Right atrium auricular region (tissue), 2 donors: ENCODE measurements around the gene LTBP2. TPM values are rescaled to one million over a fixed set of nuclear protein-coding genes. Genes with fewer than 3 reads are reported as not detected.
"Not testable (repeated sequence)": the region's sequence is repeated elsewhere in the genome, so short reads cannot be mapped to it uniquely, and the experiment has no call there.

ENCODE experiments used
- DNase-seq: peaks from one replicate; pipeline ENCODE4 v3.0.0-alpha.2; 2019; ENCODE audit warnings: low spot score
- H3K27ac ChIP-seq, 2 donors: fragments of 200-600 bp; sonication (generic); 1 replicate in 1 of 2; 2 replicates in 1 of 2; pipeline ENCODE4 v1.5.1; 2016 to 2019
- H3K27me3 ChIP-seq, 2 donors: fragments of 200-600 bp; sonication (generic); one replicate each; pipeline versions ENCODE4 v1.5.1 to v1.6.0; 2017 to 2019
- H3K36me3 ChIP-seq: fragments of 200-600 bp; sonication (generic); one replicate; pipeline ENCODE4 v1.5.1; 2016
- H3K4me1 ChIP-seq, 2 donors: fragments of 200-600 bp; sonication (generic); one replicate each; pipeline versions ENCODE4 v1.5.1 to v1.6.0; 2017 to 2019
- H3K4me3 ChIP-seq, 2 donors: fragments of 200-600 bp; sonication (generic); 1 replicate in 1 of 2; 2 replicates in 1 of 2; pipeline ENCODE4 v1.5.1; 2017 to 2019; ENCODE audit warnings: mild to moderate bottlenecking in 1 of 2, moderate library complexity in 1 of 2
- H3K9me3 ChIP-seq, 2 donors: fragments of 200-600 bp; sonication (generic); one replicate each; pipeline ENCODE4 v1.5.1; 2019
- CTCF ChIP-seq, 2 donors: fragments of 200-600 bp; sonication (generic); IDR thresholded peaks; one replicate each; pipeline ENCODE4 v1.5.1; 2019; ENCODE audit warnings: antibody characterized with exemption in 2 of 2
- total RNA-seq, 2 donors: library from RNA; depleted of rRNA; stranded (reverse); fragments of >200 nt; gene quantifications; one replicate each; pipeline ENCODE4 v1.1.0, GENCODE V29; 2016

The LTBP2 gene
- total RNA-seq, 2 donors from 2014 or later: 32.1 to 102 TPM

GRCh38 chr14:74538411-74539391 lies 73.3 kb downstream of the LTBP2 start:
- no peak for DNase-seq
- H3K4me3 ChIP-seq: no peak overlapping the region
- H3K27ac ChIP-seq: no peak overlapping the region
- H3K27me3 ChIP-seq: no peaks in the 10 kb centered on the region
- TF ChIP-seq CTCF (IDR thresholded peaks at IDR 0.05): no peak
- H3K9me3 ChIP-seq: no peaks in the 10 kb centered on the region
- no peaks in the 10 kb centered on the region for H3K4me1 ChIP-seq
- H3K36me3 ChIP-seq: no peaks in the 10 kb centered on the region

- not testable (repeated sequence) for DNase-seq, H3K4me1 ChIP-seq, H3K4me3 ChIP-seq, H3K36me3 ChIP-seq, H3K9me3 ChIP-seq, H3K27me3 ChIP-seq, H3K27ac ChIP-seq
Observed at GRCh38 chr14:74536336-74536735, 75.7 kb downstream of the LTBP2 start.

- Histone ChIP-seq H3K27me3 (no peaks in the 10 kb centered on the region), H3K36me3 (no peaks in the 10 kb centered on the region), H3K27ac (no peak overlapping the region), H3K9me3 (no peaks in the 10 kb centered on the region), H3K4me1 (no peaks in the 10 kb centered on the region), H3K4me3 (no peak overlapping the region)
- DNase-seq: no peak
- TF ChIP-seq CTCF (IDR thresholded peaks at IDR 0.05): no peak
Observed at GRCh38 chr14:74535756-74536325, 76.2 kb downstream of the LTBP2 start.

- TF ChIP-seq CTCF (IDR thresholded peaks at IDR 0.05): no peak
- no peaks in the 10 kb centered on the region for H3K4me1 ChIP-seq
- H3K27me3 ChIP-seq: no peaks in the 10 kb centered on the region
- no peak for DNase-seq
- H3K36me3 ChIP-seq: no peaks in the 10 kb centered on the region
- no peak overlapping the region for H3K27ac ChIP-seq
- H3K4me3 ChIP-seq: no peak overlapping the region
- H3K9me3 ChIP-seq: no peaks in the 10 kb centered on the region
Observed at GRCh38 chr14:74533576-74533975, 78.5 kb downstream of the LTBP2 start.

- H3K4me1 ChIP-seq: no peaks in the 10 kb centered on the region
- H3K36me3 ChIP-seq: no peaks in the 10 kb centered on the region
- DNase-seq: no peak
- H3K9me3 ChIP-seq: no peaks in the 10 kb centered on the region
- no peak overlapping the region for H3K4me3 ChIP-seq
- TF ChIP-seq CTCF (IDR thresholded peaks at IDR 0.05): no peak
- H3K27ac ChIP-seq: no peak overlapping the region
- H3K27me3 ChIP-seq: no peaks in the 10 kb centered on the region
Observed at GRCh38 chr14:74532246-74532645, 79.8 kb downstream of the LTBP2 start.

- no peaks in the 10 kb centered on the region for H3K27me3 ChIP-seq
- DNase-seq: no peak
- H3K4me3 ChIP-seq: no peak overlapping the region
- no peaks in the 10 kb centered on the region for H3K4me1 ChIP-seq
- TF ChIP-seq CTCF (IDR thresholded peaks at IDR 0.05): peak in 1 of 2 donors; percentile 36
- no peaks in the 10 kb centered on the region for H3K9me3 ChIP-seq
- H3K36me3 ChIP-seq: no peaks in the 10 kb centered on the region
- no peak overlapping the region for H3K27ac ChIP-seq
Observed at GRCh38 chr14:74531467-74531866, 80.6 kb downstream of the LTBP2 start.
